Duodenal mucosa (tissue), 2 donors: ENCODE data around the gene TMEM272.

Source experiments
- H3K27ac ChIP-seq: one replicate; pipeline ENCODE4 v1.7.0; 2013; ENCODE audit warnings: low read depth, low read length
- H3K27me3 ChIP-seq, 2 donors: one replicate each; pipeline ENCODE4 v1.7.0; 2013; ENCODE audit warnings: low read length in 2 of 2, control low read depth in 1 of 2; ENCODE audit not compliant: insufficient read depth in 2 of 2, control insufficient read depth in 1 of 2
- H3K36me3 ChIP-seq, 2 donors: one replicate each; pipeline ENCODE4 v1.7.0; 2013; ENCODE audit warnings: low read length in 2 of 2, control low read depth in 1 of 2; ENCODE audit not compliant: insufficient read depth in 2 of 2, control insufficient read depth in 1 of 2
- H3K4me1 ChIP-seq, 2 donors: one replicate each; pipeline ENCODE4 v1.7.0; 2013; ENCODE audit warnings: low read length in 2 of 2, control low read depth in 1 of 2; ENCODE audit not compliant: insufficient read depth in 2 of 2, control insufficient read depth in 1 of 2
- H3K4me3 ChIP-seq, 2 donors: one replicate each; pipeline ENCODE4 v1.7.0; 2013; ENCODE audit warnings: low read length in 2 of 2, low read depth in 1 of 2
- H3K9ac ChIP-seq, 2 donors: one replicate each; pipeline ENCODE4 v1.7.0; 2013; ENCODE audit warnings: low read length in 2 of 2, low read depth in 1 of 2
- H3K9me3 ChIP-seq, 2 donors: one replicate each; pipeline ENCODE4 v1.7.0; 2013; ENCODE audit warnings: low read length in 2 of 2, control low read depth in 1 of 2; ENCODE audit not compliant: control insufficient read depth in 1 of 2

TMEM272 gene

DNA sequence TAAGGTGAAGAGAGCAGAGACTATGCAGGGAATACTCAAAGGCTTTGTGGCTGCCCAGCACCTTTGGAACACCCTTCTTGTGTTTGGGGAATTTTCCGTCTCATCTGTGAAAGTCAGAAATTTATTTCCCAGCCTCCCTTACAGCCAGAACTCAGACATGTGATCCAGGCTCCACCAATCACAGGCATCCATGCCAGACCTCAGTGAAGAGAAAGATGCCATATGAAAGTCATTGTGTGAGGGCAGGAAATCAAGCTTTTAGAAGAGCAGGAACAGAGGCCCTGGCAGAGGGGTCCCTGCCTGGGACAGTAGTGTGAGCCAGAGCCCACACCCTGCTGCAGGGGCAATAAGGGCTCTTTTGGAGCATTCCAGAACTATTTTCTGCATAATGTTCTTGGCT is 28.9 kb upstream of the TMEM272 start:
- Histone ChIP-seq H3K4me3 (no peak overlapping the region), H3K9ac (no peak overlapping the region), H3K27me3 (no peaks in the 10 kb centered on the region), H3K9me3 (no peaks in the 10 kb centered on the region), H3K27ac (no peak overlapping the region), H3K36me3 (no peaks in the 10 kb centered on the region), H3K4me1 (no peaks in the 10 kb centered on the region)

DNA sequence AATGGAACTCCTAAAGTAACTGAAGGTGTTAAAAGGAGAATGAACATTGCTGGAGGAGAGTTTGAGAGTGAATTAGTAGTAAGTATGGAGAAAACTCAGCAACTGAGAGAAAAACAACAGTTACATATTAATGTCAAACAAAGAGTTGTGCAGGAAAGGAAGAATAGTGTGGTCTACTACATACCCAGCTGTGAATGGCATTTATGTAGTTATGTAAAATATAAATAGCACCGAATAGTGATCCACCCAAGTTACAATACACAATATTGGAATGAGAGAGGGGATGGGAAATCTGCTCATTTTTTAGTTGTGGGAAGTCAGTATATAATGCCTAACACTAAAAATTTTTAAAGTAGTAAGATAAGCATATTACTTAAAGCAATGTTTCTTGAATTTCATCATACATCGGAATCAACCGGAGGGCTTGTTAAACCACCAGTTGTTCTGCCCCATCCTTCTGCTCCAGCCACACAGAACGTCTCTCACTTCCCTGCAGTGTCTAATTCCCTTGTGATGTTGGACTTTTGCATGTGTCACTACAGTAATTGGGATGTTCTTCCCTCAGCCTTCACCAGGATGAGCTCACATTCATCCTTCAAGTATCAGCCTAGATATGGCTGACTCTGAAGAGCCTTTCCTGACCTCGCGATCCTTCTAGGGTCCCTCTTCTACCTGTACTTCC is 28.3 kb upstream of the TMEM272 start:
- H3K9ac ChIP-seq, result no peak overlapping the region
- H3K4me1 ChIP-seq, result no peaks in the 10 kb centered on the region
- no peaks in the 10 kb centered on the region for H3K9me3 ChIP-seq
- H3K27me3 ChIP-seq, result no peaks in the 10 kb centered on the region
- no peaks in the 10 kb centered on the region for H3K36me3 ChIP-seq
- H3K4me3 ChIP-seq, result no peak overlapping the region
- no peak overlapping the region for H3K27ac ChIP-seq

DNA sequence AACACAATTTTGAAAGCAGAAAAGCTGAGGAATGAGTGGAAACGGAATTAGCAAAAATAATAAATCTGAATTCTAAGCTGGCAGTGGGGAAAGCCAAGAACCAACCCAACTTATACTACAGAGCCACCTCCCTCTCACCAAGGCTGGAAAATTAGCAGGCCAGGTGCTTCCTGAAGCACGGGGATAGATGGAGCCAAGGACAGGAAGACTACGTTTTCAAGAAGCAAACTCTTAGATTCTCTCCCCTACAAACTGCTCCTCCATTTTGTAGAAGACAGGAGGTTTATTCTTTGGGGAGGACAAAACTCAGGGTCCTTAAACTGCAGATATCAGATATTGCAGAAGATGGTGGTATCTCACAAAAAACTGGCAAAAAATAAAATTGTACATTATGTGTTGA is 25.6 kb upstream of the TMEM272 start:
- no peaks in the 10 kb centered on the region for H3K9me3 ChIP-seq
- no peaks in the 10 kb centered on the region for H3K4me1 ChIP-seq
- H3K9ac ChIP-seq, result no peak overlapping the region
- no peaks in the 10 kb centered on the region for H3K27me3 ChIP-seq
- no peak overlapping the region for H3K27ac ChIP-seq
- H3K4me3 ChIP-seq, result no peak overlapping the region
- H3K36me3 ChIP-seq, result no peaks in the 10 kb centered on the region

DNA sequence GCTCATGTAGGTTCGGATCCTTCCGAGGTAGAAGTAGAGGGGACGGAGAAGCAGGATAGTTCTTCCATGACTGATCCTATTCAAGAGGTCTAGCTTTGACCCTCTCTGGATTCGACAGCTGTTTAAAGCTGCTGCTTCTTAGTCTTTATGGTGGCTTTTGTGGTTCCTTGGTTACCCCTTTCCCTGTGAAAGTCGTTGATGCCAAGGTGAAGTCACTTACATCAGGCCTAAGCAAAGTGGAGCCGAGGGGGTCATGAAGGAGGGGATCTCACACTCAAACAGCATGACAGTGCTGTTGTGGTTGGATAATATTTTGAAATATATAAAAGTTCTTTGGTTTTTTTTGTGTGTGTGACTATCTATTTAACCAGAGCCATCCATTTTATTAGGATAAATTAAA is 24.9 kb upstream of the TMEM272 start:
- Histone ChIP-seq H3K9me3 (no peaks in the 10 kb centered on the region), H3K27me3 (no peaks in the 10 kb centered on the region), H3K9ac (no peak overlapping the region), H3K4me3 (no peak overlapping the region), H3K4me1 (no peaks in the 10 kb centered on the region), H3K27ac (no peak overlapping the region), H3K36me3 (no peaks in the 10 kb centered on the region)

DNA sequence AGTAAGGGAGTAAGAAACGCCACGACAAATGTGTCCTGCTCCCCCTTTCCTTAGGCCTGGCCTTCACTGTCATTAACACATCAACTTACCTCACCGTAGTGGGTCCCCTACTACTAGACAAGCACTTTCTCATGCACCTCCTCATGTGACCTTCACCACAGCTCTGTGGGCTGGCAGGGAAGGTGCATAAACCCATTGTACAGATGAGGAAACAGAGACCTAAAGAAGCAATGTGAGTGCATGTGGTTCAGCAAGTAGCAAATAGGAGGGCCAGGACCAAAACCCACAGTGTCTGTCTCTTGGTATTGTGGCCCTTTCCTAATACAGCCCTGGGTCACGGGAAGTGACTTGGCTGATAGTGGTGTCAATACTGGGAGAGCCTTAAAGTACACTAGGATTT is 22.1 kb upstream of the TMEM272 start:
- Histone ChIP-seq H3K36me3 (no peaks in the 10 kb centered on the region), H3K4me1 (no peaks in the 10 kb centered on the region), H3K27ac (no peak overlapping the region), H3K9me3 (no peaks in the 10 kb centered on the region), H3K27me3 (no peaks in the 10 kb centered on the region), H3K4me3 (no peak overlapping the region), H3K9ac (no peak overlapping the region)

DNA sequence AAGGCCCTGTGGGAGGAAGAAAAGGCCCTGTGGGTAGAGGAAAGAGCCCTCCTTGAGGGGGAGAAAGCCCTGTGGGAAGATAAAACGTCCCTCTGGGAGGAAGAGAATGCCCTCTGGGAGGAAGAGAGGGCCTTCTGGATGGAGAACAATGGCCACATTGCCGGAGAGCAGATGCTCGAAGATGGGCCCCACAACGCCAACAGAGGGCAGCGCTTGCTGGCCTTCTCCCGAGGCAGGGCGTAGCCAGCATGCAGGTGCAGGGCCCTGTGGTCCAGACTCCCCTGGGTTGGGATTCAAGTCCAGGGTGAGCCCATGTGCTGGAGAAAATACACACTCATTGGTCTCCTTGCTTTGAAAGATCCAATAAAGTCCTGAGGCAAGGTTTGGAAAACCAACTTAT is 20.9 kb upstream of the TMEM272 start:
- H3K9ac ChIP-seq, result no peak overlapping the region
- no peaks in the 10 kb centered on the region for H3K4me1 ChIP-seq
- H3K36me3 ChIP-seq, result no peaks in the 10 kb centered on the region
- no peaks in the 10 kb centered on the region for H3K27me3 ChIP-seq
- H3K27ac ChIP-seq, result no peak overlapping the region
- H3K4me3 ChIP-seq, result no peak overlapping the region
- H3K9me3 ChIP-seq, result no peaks in the 10 kb centered on the region

DNA sequence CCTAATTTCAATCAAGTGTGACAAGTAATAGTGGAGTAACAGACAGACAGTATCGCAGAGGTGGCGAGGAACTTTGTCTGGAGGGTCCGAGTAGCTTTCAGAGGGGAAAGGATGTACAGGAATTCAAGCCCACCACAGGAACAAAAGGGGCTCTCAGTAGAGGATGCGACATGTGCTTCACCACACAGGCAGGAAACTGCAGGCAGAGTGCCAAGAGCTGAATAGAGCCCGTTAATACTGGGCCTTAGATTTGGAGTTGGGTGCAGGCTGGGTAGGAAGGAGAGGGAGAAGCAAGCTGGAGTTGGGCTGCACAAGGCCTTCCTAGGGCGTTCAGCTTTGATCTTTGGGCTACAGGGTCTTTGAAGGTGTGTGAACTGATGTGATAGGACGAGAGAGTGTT is 18.0 kb upstream of the TMEM272 start:
- H3K27me3 ChIP-seq, result no peaks in the 10 kb centered on the region
- no peaks in the 10 kb centered on the region for H3K36me3 ChIP-seq
- no peak overlapping the region for H3K4me3 ChIP-seq
- no peak overlapping the region for H3K27ac ChIP-seq
- H3K9me3 ChIP-seq, result no peaks in the 10 kb centered on the region
- H3K9ac ChIP-seq, result no peak overlapping the region
- H3K4me1 ChIP-seq, result no peaks in the 10 kb centered on the region

DNA sequence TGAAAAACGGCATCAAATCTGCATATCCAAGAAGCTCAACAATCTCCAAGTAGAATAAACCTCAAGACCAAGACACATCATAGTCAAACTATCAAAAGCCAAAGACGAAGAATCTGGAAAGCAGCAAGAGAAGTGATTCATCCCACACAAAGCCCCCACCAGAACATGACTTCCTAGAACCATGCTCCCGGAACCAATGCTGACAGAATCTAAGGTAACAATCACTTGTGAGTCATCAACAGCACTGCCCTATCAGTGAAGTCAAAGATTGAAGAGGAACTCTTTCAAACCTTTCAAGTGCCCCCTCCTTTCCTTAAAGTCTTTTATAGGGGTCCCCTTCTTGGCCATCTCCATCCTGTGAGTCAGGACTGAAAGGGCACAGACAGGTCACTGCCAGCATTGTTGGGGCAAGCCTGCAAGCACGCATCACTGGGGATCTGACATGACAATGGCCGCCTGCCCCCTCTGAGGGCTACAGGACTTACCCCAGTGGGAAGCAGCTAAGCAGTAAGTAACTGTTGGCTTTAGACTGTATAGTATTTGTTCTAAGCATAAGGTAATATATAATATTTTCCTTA is 16.8 kb upstream of the TMEM272 start, which contains the start of gene CCDC70:
Gene CCDC70, plus strand, starts transcription at position 247 of the 578 bp plus-strand sequence. CDS start 3,443 bp downstream, outside the sequence.
- H3K36me3 ChIP-seq, result no peaks in the 10 kb centered on the region
- no peak within 1 kb of the TSS for H3K4me3 ChIP-seq
- no peak within 1 kb of the TSS for H3K27ac ChIP-seq
- no peak within 1 kb of the TSS for H3K9ac ChIP-seq
- no peaks in the 10 kb centered on the region for H3K27me3 ChIP-seq
- H3K9me3 ChIP-seq, result no peaks in the 10 kb centered on the region
- H3K4me1 ChIP-seq, result peaks cover 0 to 4% of the 10 kb centered on the region in 2 donors

DNA sequence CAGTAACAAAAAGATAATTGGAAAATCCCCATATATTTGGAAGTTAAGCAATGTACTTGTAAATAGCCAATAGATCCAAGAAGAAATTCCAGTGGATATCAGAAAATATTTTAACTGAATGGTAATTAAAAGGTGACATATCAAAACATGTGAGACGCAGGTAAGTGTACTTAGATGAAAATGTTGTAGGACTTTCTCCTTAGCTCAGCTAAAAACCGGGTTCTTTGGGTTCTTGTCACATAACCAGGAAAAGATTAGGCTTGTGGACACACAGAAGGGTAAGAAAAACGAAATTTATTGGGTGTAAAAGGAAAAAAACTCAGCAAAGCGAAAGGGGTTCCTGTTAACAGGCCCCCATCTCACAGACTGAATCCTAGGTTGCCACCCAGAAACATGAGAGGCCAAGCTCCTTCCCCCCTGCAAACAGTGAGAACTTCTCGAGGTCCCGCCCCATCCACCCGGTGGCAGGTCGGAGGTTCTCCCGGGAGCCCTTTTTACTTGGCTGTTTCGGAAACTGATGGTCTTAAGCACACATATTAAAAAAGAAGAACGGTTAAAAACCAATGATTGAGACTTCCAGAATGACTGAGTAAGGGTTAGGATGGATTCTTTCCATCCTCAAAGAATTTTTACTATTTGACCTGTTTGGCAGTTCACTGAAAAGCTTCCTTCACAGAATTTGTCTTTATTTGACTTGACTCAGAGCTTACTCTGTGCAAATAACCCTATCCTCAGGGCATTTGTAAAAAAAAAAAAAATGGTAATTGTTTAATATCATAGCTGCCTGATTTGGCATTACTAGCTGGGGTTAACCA is 13.7 kb upstream of the TMEM272 start:
- Histone ChIP-seq H3K4me1 (peaks cover 0 to 11% of the 10 kb centered on the region in 2 donors), H3K27ac (no peak overlapping the region), H3K9me3 (no peaks in the 10 kb centered on the region), H3K9ac (no peak overlapping the region), H3K36me3 (no peaks in the 10 kb centered on the region), H3K27me3 (no peaks in the 10 kb centered on the region), H3K4me3 (no peak overlapping the region)

DNA sequence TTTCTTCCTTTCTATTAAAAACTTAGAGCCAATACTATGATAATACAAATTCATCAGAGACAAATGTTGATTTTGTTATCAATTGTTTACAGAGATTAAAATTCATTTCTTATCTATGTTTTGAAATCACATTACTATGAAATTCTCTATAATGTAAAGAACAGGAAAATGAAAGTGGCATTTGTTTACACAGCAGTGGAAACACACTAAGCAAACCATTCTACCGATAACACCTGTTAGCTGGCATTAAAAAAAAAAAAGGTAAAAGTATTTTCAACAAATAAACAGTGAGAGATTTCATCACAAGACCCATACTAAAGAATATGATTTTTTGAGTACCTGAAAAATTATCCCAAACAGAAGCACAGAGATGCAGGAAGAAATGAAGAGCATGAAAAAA is 12.0 kb upstream of the TMEM272 start:
- Histone ChIP-seq H3K4me1 (peaks cover 0 to 11% of the 10 kb centered on the region in 2 donors), H3K36me3 (no peaks in the 10 kb centered on the region), H3K9ac (no peak overlapping the region), H3K9me3 (no peaks in the 10 kb centered on the region), H3K27me3 (no peaks in the 10 kb centered on the region), H3K4me3 (no peak overlapping the region), H3K27ac (no peak overlapping the region)
